Activated naive CD8-positive, alpha-beta T cell treated with anti-CD3 and anti-CD28 coated beads for 36 hours (primary cell): ENCODE data around the gene RP9. TPM values are rescaled to one million over a fixed set of nuclear protein-coding genes. Genes with fewer than 3 reads are reported as not detected.

Experiments
- DNase-seq: peaks from one replicate; pipeline ENCODE4 v3.0.0; 2021
- H3K27ac Mint-ChIP-seq: one replicate; pipeline ENCODE4 v1.8.0; 2022; ENCODE audit warnings: mild to moderate bottlenecking, moderate library complexity, mixed read lengths
- H3K27me3 Mint-ChIP-seq: one replicate; pipeline ENCODE4 v1.8.0; 2022; ENCODE audit warnings: mild to moderate bottlenecking, mixed read lengths
- H3K36me3 Mint-ChIP-seq: one replicate; pipeline ENCODE4 v1.8.0; 2021; ENCODE audit warnings: mild to moderate bottlenecking, mixed read lengths
- H3K4me1 Mint-ChIP-seq: one replicate; pipeline ENCODE4 v1.8.0; 2021; ENCODE audit warnings: mixed read lengths
- H3K4me3 Mint-ChIP-seq: one replicate; pipeline ENCODE4 v1.8.0; 2022; ENCODE audit warnings: mild to moderate bottlenecking, moderate library complexity, mixed read lengths
- H3K9me3 Mint-ChIP-seq: one replicate; pipeline ENCODE4 v1.8.0; 2022; ENCODE audit warnings: mixed read lengths
- total RNA-seq, 2 experiments: library from RNA; stranded (reverse); gene quantifications; one replicate each; pipeline ENCODE4 v1.2.3, GENCODE V29; 2021

The RP9 gene
- total RNA-seq: 10 to 100 TPM; 21.4 to 23.6 TPM

- H3K27me3 Mint-ChIP-seq: peaks cover 5% of the 10 kb centered on the region
- peak; percentile 87 for DNase-seq
- H3K27ac Mint-ChIP-seq: peak within 1 kb of the TSS; percentile 64
- H3K4me1 Mint-ChIP-seq: peaks cover 22% of the 10 kb centered on the region
- H3K4me3 Mint-ChIP-seq: peak within 1 kb of the TSS; percentile 85
- no peaks in the 10 kb centered on the region for H3K36me3 Mint-ChIP-seq
- no peaks in the 10 kb centered on the region for H3K9me3 Mint-ChIP-seq
Observed at GRCh38 chr7:33109005-33109757, at the start of gene RP9. Gene RP9, minus strand, starts transcription at chr7:33109404. Its CDS starts 32 bp downstream, at chr7:33109372.

- DNase-seq: no peak
- H3K9me3 Mint-ChIP-seq: no peaks in the 10 kb centered on the region
- no peak overlapping the region for H3K27ac Mint-ChIP-seq
- no peaks in the 10 kb centered on the region for H3K27me3 Mint-ChIP-seq
- H3K4me3 Mint-ChIP-seq: no peak overlapping the region
- no peaks in the 10 kb centered on the region for H3K4me1 Mint-ChIP-seq
- H3K36me3 Mint-ChIP-seq: peaks cover 21% of the 10 kb centered on the region
Observed at GRCh38 chr7:33157781-33158180, 48.6 kb upstream of the RP9 start.

- no peak for DNase-seq
- H3K9me3 Mint-ChIP-seq: no peaks in the 10 kb centered on the region
- H3K27me3 Mint-ChIP-seq: no peaks in the 10 kb centered on the region
- H3K4me1 Mint-ChIP-seq: no peaks in the 10 kb centered on the region
- H3K36me3 Mint-ChIP-seq: peaks cover 16% of the 10 kb centered on the region
- H3K27ac Mint-ChIP-seq: no peak overlapping the region
- H3K4me3 Mint-ChIP-seq: no peak overlapping the region
Observed at GRCh38 chr7:33157311-33157710, 48.1 kb upstream of the RP9 start.

- Mint-ChIP-seq H3K9me3 (no peaks in the 10 kb centered on the region), H3K27me3 (no peaks in the 10 kb centered on the region), H3K36me3 (peaks cover 7% of the 10 kb centered on the region), H3K27ac (no peak overlapping the region), H3K4me1 (no peaks in the 10 kb centered on the region), H3K4me3 (no peak overlapping the region)
- no peak for DNase-seq
Observed at GRCh38 chr7:33156441-33156840, 47.2 kb upstream of the RP9 start.

- no peaks in the 10 kb centered on the region for H3K27me3 Mint-ChIP-seq
- DNase-seq: no peak
- H3K4me1 Mint-ChIP-seq: no peaks in the 10 kb centered on the region
- H3K9me3 Mint-ChIP-seq: no peaks in the 10 kb centered on the region
- H3K4me3 Mint-ChIP-seq: no peak overlapping the region
- no peak overlapping the region for H3K27ac Mint-ChIP-seq
- peaks cover 3% of the 10 kb centered on the region for H3K36me3 Mint-ChIP-seq
Observed at GRCh38 chr7:33155811-33156210, 46.6 kb upstream of the RP9 start.

- peaks cover 3% of the 10 kb centered on the region for H3K36me3 Mint-ChIP-seq
- H3K4me3 Mint-ChIP-seq: no peak overlapping the region
- H3K27me3 Mint-ChIP-seq: no peaks in the 10 kb centered on the region
- no peaks in the 10 kb centered on the region for H3K4me1 Mint-ChIP-seq
- no peak for DNase-seq
- no peak overlapping the region for H3K27ac Mint-ChIP-seq
- no peaks in the 10 kb centered on the region for H3K9me3 Mint-ChIP-seq
Observed at GRCh38 chr7:33152087-33152486, 42.9 kb upstream of the RP9 start.

GRCh38 chr7:33145156-33145555 lies 36.0 kb upstream of the RP9 start:
- Mint-ChIP-seq H3K4me1 (peaks cover 3% of the 10 kb centered on the region), H3K36me3 (peaks cover 10% of the 10 kb centered on the region), H3K27me3 (no peaks in the 10 kb centered on the region), H3K4me3 (no peak overlapping the region), H3K27ac (no peak overlapping the region), H3K9me3 (peaks cover 6% of the 10 kb centered on the region)
- DNase-seq: no peak

GRCh38 chr7:33143996-33144718 lies 35.0 kb upstream of the RP9 start:
- no peak overlapping the region for H3K4me3 Mint-ChIP-seq
- peaks cover 6% of the 10 kb centered on the region for H3K4me1 Mint-ChIP-seq
- H3K9me3 Mint-ChIP-seq: peaks cover 6% of the 10 kb centered on the region
- H3K36me3 Mint-ChIP-seq: peaks cover 10% of the 10 kb centered on the region
- no peak overlapping the region for H3K27ac Mint-ChIP-seq
- H3K27me3 Mint-ChIP-seq: no peaks in the 10 kb centered on the region
- DNase-seq: no peak

- no peak for DNase-seq
- Mint-ChIP-seq H3K27me3 (no peaks in the 10 kb centered on the region), H3K9me3 (peaks cover 8% of the 10 kb centered on the region), H3K4me1 (peaks cover 6% of the 10 kb centered on the region), H3K36me3 (peaks cover 7% of the 10 kb centered on the region), H3K27ac (no peak overlapping the region), H3K4me3 (no peak overlapping the region)
Observed at GRCh38 chr7:33142585-33142984, 33.4 kb upstream of the RP9 start.

- Mint-ChIP-seq H3K9me3 (peaks cover 12% of the 10 kb centered on the region), H3K27ac (no peak overlapping the region), H3K36me3 (peaks cover 14% of the 10 kb centered on the region), H3K27me3 (no peaks in the 10 kb centered on the region), H3K4me1 (peaks cover 7% of the 10 kb centered on the region), H3K4me3 (no peak overlapping the region)
- no peak for DNase-seq
Observed at GRCh38 chr7:33137103-33137502, 27.9 kb upstream of the RP9 start.

- DNase-seq: no peak
- no peaks in the 10 kb centered on the region for H3K27me3 Mint-ChIP-seq
- peak overlapping the region; percentile 86 for H3K27ac Mint-ChIP-seq
- peak overlapping the region; percentile 96 for H3K4me3 Mint-ChIP-seq
- H3K36me3 Mint-ChIP-seq: peaks cover 9% of the 10 kb centered on the region
- H3K4me1 Mint-ChIP-seq: peaks cover 12% of the 10 kb centered on the region
- peaks cover 3% of the 10 kb centered on the region for H3K9me3 Mint-ChIP-seq
Observed at GRCh38 chr7:33130184-33130583, 21.0 kb upstream of the RP9 start.

GRCh38 chr7:33129806-33130153 lies 20.6 kb upstream of the RP9 start:
- Mint-ChIP-seq H3K4me3 (peak overlapping the region; percentile 96), H3K27me3 (no peaks in the 10 kb centered on the region), H3K9me3 (peaks cover 3% of the 10 kb centered on the region), H3K4me1 (peaks cover 12% of the 10 kb centered on the region), H3K27ac (peak overlapping the region; percentile 86), H3K36me3 (peaks cover 6% of the 10 kb centered on the region)
- DNase-seq: no peak

- H3K4me3 Mint-ChIP-seq: peak within 1 kb of the TSS; percentile 96
- no peaks in the 10 kb centered on the region for H3K27me3 Mint-ChIP-seq
- H3K9me3 Mint-ChIP-seq: peaks cover 3% of the 10 kb centered on the region
- H3K36me3 Mint-ChIP-seq: peaks cover 3% of the 10 kb centered on the region
- peak; percentile 94 for DNase-seq
- peaks cover 12% of the 10 kb centered on the region for H3K4me1 Mint-ChIP-seq
- H3K27ac Mint-ChIP-seq: peak within 1 kb of the TSS; percentile 86
Observed at GRCh38 chr7:33128990-33129805, 20.0 kb upstream of the RP9 start, which contains the start of gene BBS9. Gene BBS9, plus strand, starts transcription at chr7:33129564. Its CDS starts 16,689 bp downstream, at chr7:33146253.

- Mint-ChIP-seq H3K4me1 (peaks cover 12% of the 10 kb centered on the region), H3K9me3 (peaks cover 3% of the 10 kb centered on the region), H3K27me3 (no peaks in the 10 kb centered on the region), H3K4me3 (peak overlapping the region; percentile 96), H3K36me3 (peaks cover 3% of the 10 kb centered on the region), H3K27ac (peak overlapping the region; percentile 86)
- DNase-seq: no peak
Observed at GRCh38 chr7:33128631-33128989, 19.4 kb upstream of the RP9 start.

- Mint-ChIP-seq H3K27ac (no peak overlapping the region), H3K4me1 (peaks cover 10% of the 10 kb centered on the region), H3K36me3 (no peaks in the 10 kb centered on the region), H3K9me3 (no peaks in the 10 kb centered on the region), H3K27me3 (peaks cover under 1% of the 10 kb centered on the region), H3K4me3 (no peak overlapping the region)
- no peak for DNase-seq
Observed at GRCh38 chr7:33127085-33127484, 17.9 kb upstream of the RP9 start.
